Activated naive CD4-positive, alpha-beta T cell treated with anti-CD3 and anti-CD28 coated beads, Interleukin-2, amount 50 U/mL, for 16 hours (primary cell): ENCODE results near the gene ARL17B.
"Not testable (repeated sequence)": the region's sequence is repeated elsewhere in the genome, so short reads cannot be mapped to it uniquely, and the experiment has no call there.

Source experiments
- DNase-seq: peaks from one replicate; pipeline ENCODE4 v3.0.0-alpha.2; 2020

ARL17B gene

GRCh38 chr17:46287587-46287986 is 74.0 kb downstream of the ARL17B start:
- not testable (repeated sequence) for DNase-seq

DNA sequence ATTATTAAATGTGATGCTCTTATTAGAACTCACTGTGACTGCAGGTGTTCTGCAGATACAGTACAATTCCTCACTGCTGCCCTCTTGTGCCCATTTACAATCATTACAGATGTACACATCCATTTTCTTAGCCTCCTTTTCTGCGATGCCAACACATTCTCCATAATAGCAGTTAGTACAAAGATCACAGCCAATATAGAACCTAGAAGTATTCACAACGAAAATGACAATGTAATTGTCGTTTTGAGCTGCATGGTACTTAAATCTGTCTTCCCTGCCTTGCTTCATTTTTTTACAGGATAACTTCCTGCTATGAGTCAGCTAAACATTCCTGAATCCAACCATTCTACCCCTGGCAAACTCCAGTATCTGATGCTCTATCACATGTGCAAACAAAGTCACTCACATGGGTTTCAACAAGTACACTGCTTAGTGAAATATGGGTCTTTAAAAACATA is 74.8 kb downstream of the ARL17B start:
- peak; percentile 49 for DNase-seq

- not testable (repeated sequence) for DNase-seq
Measured at GRCh38 chr17:46285500-46285899, 76.1 kb downstream of the ARL17B start.

GRCh38 chr17:46284467-46284866 is 77.1 kb downstream of the ARL17B start:
- peak; percentile 67 for DNase-seq

- DNase-seq, result not testable (repeated sequence)
Measured at GRCh38 chr17:46282635-46283034, 78.9 kb downstream of the ARL17B start.

- DNase-seq, result not testable (repeated sequence)
Measured at GRCh38 chr17:46281336-46281735, 80.2 kb downstream of the ARL17B start.

GRCh38 chr17:46276728-46277479 is 84.7 kb downstream of the ARL17B start:
- DNase-seq, result not testable (repeated sequence)

DNA sequence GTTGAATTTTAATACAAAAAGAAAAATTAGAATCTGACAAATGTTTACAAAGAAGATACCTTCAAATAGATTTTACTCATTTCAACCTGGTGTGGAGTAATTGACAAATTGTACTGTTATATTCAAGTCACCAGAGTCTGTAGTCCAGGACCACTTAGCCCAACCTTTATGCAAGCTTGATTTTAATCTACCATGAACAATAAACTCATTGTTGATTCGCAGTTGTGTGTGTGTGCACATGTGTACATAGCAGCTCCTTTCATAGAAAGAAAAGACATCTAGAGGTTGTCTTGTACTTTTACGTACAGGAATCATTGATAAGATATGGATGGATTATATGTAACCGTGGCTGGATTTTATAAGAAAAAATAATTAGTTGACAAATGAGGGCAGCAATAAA is 87.3 kb downstream of the ARL17B start:
- no peak for DNase-seq

DNA sequence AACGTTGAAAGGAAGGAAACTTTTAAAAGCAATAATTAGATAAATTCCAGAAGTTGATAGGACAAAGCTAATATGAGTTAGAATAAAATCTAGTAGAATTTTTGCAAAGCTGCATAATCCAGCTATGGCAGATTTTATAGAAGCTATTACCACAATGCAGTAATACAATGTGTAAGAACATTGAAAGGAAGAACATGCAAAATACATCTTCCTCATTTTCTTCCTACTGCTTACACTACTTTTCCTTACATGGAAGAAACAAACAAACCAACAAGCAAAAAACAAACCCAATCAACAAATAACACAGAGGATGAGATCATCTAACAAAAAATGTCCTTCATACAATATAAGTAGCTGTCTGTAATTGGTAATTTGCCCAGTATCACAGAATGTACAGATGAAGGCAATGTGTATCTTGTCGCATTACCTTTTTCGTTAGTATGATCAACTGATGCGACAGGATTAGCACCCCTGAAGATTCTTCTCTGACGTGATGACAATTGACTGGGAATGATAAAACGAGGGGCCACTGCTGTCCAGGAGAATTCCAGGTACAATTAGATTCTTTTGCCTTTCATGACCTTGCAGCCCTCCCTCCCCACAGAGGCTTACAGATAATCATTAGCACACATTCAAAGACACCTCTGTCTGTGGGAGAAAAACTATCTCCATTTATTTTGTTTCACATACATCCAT is 87.9 kb downstream of the ARL17B start:
- DNase-seq, result no peak

- DNase-seq, result no peak
Measured at GRCh38 chr17:46270032-46270431, 91.5 kb downstream of the ARL17B start.

GRCh38 chr17:46266656-46267544 is 94.7 kb downstream of the ARL17B start:
- DNase-seq, result peak; percentile 87

- peak; percentile 26 for DNase-seq
Measured at GRCh38 chr17:46266063-46266655, 95.4 kb downstream of the ARL17B start.

DNA sequence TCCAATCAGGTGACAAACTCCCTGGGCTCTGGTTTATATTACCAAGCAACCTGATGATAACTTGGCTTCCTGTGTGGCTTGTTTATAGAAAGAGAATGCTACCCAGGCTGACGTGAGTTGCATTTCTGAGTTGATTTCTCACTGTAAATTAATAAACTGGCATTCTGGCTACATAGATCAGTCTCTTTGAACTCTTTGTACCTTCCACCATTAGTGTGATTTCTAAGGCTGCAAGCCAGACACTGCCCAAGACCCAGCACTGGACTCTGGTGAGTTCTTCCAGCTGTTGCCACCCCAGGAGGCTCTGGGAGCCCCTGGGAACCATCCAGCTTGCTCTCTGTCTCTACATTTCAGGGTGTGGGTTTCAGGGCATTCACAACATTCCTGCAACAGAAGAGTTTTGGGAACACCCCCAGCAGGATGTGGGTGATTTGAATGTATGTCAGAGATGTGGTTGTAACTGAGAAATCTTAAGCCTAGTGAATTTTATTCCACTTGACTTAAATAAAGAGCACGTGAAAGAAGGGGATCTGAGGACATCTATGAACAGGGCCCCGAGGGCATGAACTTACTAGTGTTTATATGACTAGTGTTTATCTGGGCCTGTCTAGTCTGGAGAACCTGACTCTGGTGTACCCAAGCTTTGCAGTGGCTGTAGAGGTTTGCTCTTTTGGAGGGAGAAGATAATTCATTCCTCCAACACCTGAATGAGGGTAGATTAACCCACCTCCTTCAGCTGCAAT is 96.9 kb downstream of the ARL17B start:
- no peak for DNase-seq

DNA sequence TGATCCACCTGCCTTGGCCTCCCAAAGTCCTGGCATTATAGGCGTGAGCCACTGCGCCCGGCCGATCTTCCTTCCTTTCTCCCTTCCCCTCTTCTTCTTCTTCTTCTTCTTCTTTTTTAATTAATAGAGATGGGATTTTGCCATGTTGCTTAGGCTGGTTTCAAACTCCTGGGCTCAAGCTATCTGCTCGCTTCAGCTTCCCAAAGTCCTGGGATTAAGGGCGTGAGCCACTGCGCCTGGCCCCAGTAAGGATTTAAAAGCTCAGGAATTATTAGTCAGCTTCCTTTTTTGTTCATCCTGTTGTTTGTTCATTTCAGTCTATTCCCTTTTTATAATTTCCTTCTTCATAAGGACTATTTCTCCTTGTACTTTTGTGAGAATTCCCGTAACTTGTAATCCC is 99.3 kb downstream of the ARL17B start:
- no peak for DNase-seq

GRCh38 chr17:46259845-46260661 is 101.5 kb downstream of the ARL17B start:
- not testable (repeated sequence) for DNase-seq

DNA sequence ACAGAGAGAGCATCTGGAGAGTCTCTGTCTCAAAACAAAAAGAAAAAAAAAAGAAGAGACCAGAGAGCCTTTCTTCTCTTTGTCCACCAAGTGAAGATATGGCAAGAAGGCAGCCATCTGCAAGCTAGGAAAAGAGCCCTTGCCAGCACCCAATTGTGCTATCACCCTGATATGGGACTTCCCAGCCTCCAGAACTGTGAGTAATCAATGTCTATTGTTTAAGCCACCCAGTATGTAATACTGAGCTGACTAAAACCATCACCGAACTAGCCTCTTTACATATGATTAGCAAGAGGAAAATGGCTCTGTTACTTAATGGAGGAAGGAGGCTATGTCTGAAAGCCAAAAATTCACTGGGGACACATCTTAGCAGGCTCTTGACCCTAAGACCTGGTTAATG is 105.2 kb downstream of the ARL17B start:
- DNase-seq, result not testable (repeated sequence)

DNA sequence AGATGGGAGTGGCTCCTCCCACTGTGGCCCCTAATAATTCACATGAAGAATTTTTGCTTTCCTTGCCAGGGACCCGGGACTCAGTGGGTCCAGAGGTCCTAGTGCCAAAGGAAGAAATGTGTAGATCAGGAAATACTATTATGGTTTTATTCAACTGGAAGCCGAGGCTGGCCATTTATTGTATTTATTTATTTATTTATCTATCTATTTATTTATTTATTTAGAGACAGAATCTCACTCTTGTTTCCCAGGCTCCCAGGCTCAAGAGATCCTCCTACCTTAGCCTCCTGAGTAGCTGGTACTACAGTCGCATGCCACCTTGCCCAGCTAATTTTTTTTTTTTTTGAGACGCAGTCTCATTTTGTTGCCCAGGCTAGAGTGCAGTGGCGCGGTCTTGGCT is 107.4 kb downstream of the ARL17B start:
- not testable (repeated sequence) for DNase-seq

- DNase-seq, result peak; percentile 78
Measured at GRCh38 chr17:46253722-46254121, 107.8 kb downstream of the ARL17B start.

GRCh38 chr17:46252804-46253203 is 108.8 kb downstream of the ARL17B start:
- not testable (repeated sequence) for DNase-seq

- not testable (repeated sequence) for DNase-seq
Measured at GRCh38 chr17:46249153-46249552, 112.4 kb downstream of the ARL17B start.
